Tibial nerve (tissue), 4 donors: ENCODE data around the gene REG1A.

Source experiments
- CTCF ChIP-seq, 5 experiments: fragments of 200-600 bp in 3 of 5; fragments of 450-650 bp in 2 of 5; sonication (generic) in 3 of 5; IDR thresholded peaks; one replicate each; pipeline ENCODE4 v1.5.1; 2016 to 2019; ENCODE audit warnings: antibody characterized with exemption in 5 of 5, mild to moderate bottlenecking in 3 of 5, moderate library complexity in 2 of 5
- EP300 ChIP-seq, 2 donors: sonication (generic); formaldehyde crosslinking; IDR thresholded peaks; one replicate each; pipeline ENCODE4 v1.6.1; 2017; ENCODE audit warnings: antibody characterized with exemption in 2 of 2, mild to moderate bottlenecking in 1 of 2
- POLR2A ChIP-seq, 2 donors: fragments of 450-650 bp; IDR thresholded peaks; one replicate each; pipeline ENCODE4 v1.6.1; 2017; ENCODE audit warnings: antibody characterized with exemption in 2 of 2, mild to moderate bottlenecking in 2 of 2, moderate library complexity in 2 of 2

GRCh38 chr2:79101024-79101423 is 19.3 kb upstream of the REG1A start:
- TF ChIP-seq CTCF (IDR thresholded peaks at IDR 0.05): no peak
- no peak for TF ChIP-seq POLR2A (IDR thresholded peaks at IDR 0.05)
- no peak for TF ChIP-seq EP300 (IDR thresholded peaks at IDR 0.05)
